GM18505 (cell line): ENCODE measurements around the gene RTF1.

Experiments used
- ATAC-seq: cut with Tn5 transposase; IDR thresholded peaks from one replicate; pipeline ENCODE4 v1.9.1; 2021; ENCODE audit not compliant: unreplicated experiment
- POLR2A ChIP-seq: IDR thresholded peaks from 4 replicates; pipeline ENCODE4 v1.6.1; 2011; ENCODE audit warnings: borderline replicate concordance; ENCODE audit not compliant: insufficient read depth, insufficient read length; ENCODE audit errors: extremely low read depth

The RTF1 gene

GRCh38 chr15:41489641-41490040 lies 72.7 kb downstream of the RTF1 start:
- no peak for ATAC-seq
- no peak for TF ChIP-seq POLR2A

GRCh38 chr15:41490355-41490754 lies 73.5 kb downstream of the RTF1 start:
- no peak for ATAC-seq
- no peak for TF ChIP-seq POLR2A

GRCh38 chr15:41491889-41492288 lies 75.0 kb downstream of the RTF1 start:
- ATAC-seq = no peak

GRCh38 chr15:41492597-41493204 lies 75.8 kb downstream of the RTF1 start:
- ATAC-seq = no peak
- TF ChIP-seq POLR2A = no peak

More at GRCh38 chr15:41491889-41492288, 75.0 kb downstream of the RTF1 start:
- no peak for TF ChIP-seq POLR2A

GRCh38 chr15:41493205-41493901 lies 76.5 kb downstream of the RTF1 start, which contains the start of gene ITPKA:
Gene ITPKA (plus strand): TSS chr15:41493874. CDS start chr15:41493928, 54 bp downstream.
- no peak for TF ChIP-seq POLR2A
- ATAC-seq = peak; percentile 65

GRCh38 chr15:41493902-41494189 lies 77.0 kb downstream of the RTF1 start:
- TF ChIP-seq POLR2A = no peak
- no peak for ATAC-seq

- ATAC-seq = peak; percentile 14
- TF ChIP-seq POLR2A = no peak
Observed at GRCh38 chr15:41494190-41494921, 77.5 kb downstream of the RTF1 start.

GRCh38 chr15:41494922-41495735 lies 78.2 kb downstream of the RTF1 start:
- TF ChIP-seq POLR2A = no peak
- no peak for ATAC-seq

GRCh38 chr15:41495736-41496599 lies 79.1 kb downstream of the RTF1 start:
- ATAC-seq = no peak
- no peak for TF ChIP-seq POLR2A

- ATAC-seq = no peak
- TF ChIP-seq POLR2A = no peak
Observed at GRCh38 chr15:41498657-41499056, 81.8 kb downstream of the RTF1 start.

GRCh38 chr15:41499109-41499851 lies 82.4 kb downstream of the RTF1 start:
- no peak for ATAC-seq
- TF ChIP-seq POLR2A = no peak
